Spinal cord (tissue), 10 donors: Measurements from ENCODE around the gene NAALAD2. TPM values are rescaled to one million over a fixed set of nuclear protein-coding genes. Genes with fewer than 3 reads are reported as not detected.
A peak's percentile ranks its signal among the peaks of the same experiment; 100 is the strongest.

Experiments used
- DNase-seq, 6 donors: peaks; one replicate each; pipeline versions ENCODE4 v3.0.0 to v3.0.0-alpha.2; 2013 to 2015; ENCODE audit warnings: low spot score in 6 of 6, low read depth in 4 of 6
- H3K27ac ChIP-seq: one replicate; pipeline ENCODE4 v1.5.1; 2013; ENCODE audit warnings: low read depth, low read length, control low read depth
- H3K27me3 ChIP-seq: one replicate; pipeline ENCODE4 v1.6.1; 2013; ENCODE audit warnings: low read length; ENCODE audit not compliant: control insufficient read depth, insufficient read depth
- H3K36me3 ChIP-seq: one replicate; pipeline ENCODE4 v1.6.1; 2013; ENCODE audit warnings: low read length; ENCODE audit not compliant: control insufficient read depth, insufficient read depth
- H3K4me1 ChIP-seq: one replicate; pipeline ENCODE4 v1.6.1; 2013; ENCODE audit warnings: low read length; ENCODE audit not compliant: control insufficient read depth, insufficient read depth
- H3K4me3 ChIP-seq: one replicate; pipeline ENCODE4 v1.5.1; 2013; ENCODE audit warnings: low read depth, low read length, control low read depth
- H3K9me3 ChIP-seq: one replicate; pipeline ENCODE4 v1.6.1; 2013; ENCODE audit warnings: low read length; ENCODE audit not compliant: control insufficient read depth, insufficient read depth
- WGBS: methylation state at CpG from one replicate; pipeline ENCODE4 v1.1.5; 2013; ENCODE audit warnings: missing lambda C conversion rate; ENCODE audit not compliant: insufficient coverage; 5-methylcytosine and 5-hydroxymethylcytosine counted together
- polyA plus RNA-seq, 2 donors: library from polyadenylated mRNA; unstranded; fragments of 120-200 nt; gene quantifications; one replicate each; pipeline ENCODE4 v1.2.1, GENCODE V29; 2013; ENCODE audit not compliant: insufficient read length in 2 of 2
- total RNA-seq, 2 donors: library from RNA; depleted of rRNA in 1 of 2; stranded (reverse); fragments of 120-200 nt in 1 of 2; fragments of >200 nt in 1 of 2; gene quantifications; one replicate each; pipeline versions ENCODE4 v1.2.3 to v1.2.4, GENCODE V29; 2013 to 2014
- donor health status: healthy.

Gene NAALAD2
- total and polyA plus RNA-seq, 4 donors, result 20.3 to 28.1 (median 22.8) TPM

DNA sequence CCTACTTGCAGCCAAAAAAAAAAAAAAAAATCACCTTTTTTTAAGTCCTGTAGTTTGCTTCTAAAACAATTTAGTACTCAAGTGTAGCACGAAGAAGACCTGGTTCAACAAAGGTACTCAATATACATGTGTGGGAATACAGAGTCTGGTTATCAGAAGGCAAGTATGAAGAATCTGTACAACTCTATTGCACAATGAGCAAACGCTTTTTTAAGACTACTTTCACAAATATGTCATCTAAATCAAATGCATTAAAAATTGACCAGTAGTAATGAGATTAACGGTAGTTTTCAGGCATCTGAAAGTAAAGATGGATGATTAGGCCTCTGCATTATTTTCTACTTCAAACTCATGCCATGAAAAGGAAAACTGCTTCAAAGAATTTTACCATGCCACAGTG lies 78.9 kb downstream of the NAALAD2 start:
- no CpG with 5 or more reads among the region's 3 CpGs for WGBS
- Histone ChIP-seq H3K4me3 (no peak overlapping the region), H3K36me3 (no peaks in the 10 kb centered on the region), H3K4me1 (peaks cover 4% of the 10 kb centered on the region), H3K27ac (no peak overlapping the region), H3K9me3 (no peaks in the 10 kb centered on the region), H3K27me3 (no peaks in the 10 kb centered on the region)
- DNase-seq, result no peak

DNA sequence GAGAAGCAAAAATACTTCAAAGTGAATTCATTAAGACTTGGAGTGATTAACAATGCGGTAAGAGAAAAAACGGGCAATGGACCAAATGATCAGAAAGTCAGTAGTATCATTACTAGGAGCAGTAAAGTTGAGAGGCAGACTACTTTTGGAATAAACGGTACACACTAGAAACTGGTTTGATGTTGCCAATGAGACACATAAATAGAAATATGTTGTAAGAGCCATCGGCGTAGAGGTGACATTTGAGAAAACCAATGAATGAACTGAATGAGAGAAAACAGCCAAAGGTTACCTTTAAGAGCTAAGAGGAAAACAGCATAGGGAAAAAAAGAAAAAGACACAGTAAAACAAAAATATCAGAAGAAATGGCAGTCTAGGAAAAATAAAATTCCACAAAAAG lies 82.1 kb downstream of the NAALAD2 start:
- no peak overlapping the region for H3K27ac ChIP-seq
- WGBS, result 42% methylated on average over 2 of the region's 5 CpGs
- H3K4me3 ChIP-seq, result no peak overlapping the region
- no peaks in the 10 kb centered on the region for H3K9me3 ChIP-seq
- DNase-seq, result no peak
- peaks cover 7% of the 10 kb centered on the region for H3K4me1 ChIP-seq
- H3K36me3 ChIP-seq, result no peaks in the 10 kb centered on the region
- no peaks in the 10 kb centered on the region for H3K27me3 ChIP-seq

DNA sequence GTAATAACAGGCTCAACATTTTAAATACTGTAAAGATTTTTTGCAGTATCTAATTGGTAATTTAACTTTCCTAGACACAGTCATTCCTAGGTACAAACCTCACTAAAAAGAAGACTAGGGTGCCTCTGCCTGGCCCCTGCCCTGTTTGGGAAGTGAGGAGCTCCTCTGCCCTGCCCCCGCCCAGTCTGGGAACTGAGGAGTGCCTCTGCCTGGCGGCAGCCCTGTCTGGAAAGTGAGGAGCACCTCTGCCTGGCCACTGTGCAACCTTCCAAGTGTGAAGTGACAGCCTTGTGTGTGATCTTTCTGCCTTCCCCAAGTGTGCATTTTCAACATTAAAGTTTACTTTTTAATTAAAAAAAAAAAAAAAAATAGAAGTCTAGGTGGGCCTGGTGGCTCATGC lies 84.1 kb downstream of the NAALAD2 start:
- peaks cover 7% of the 10 kb centered on the region for H3K4me1 ChIP-seq
- no peak for DNase-seq
- no CpG with 5 or more reads among the region's 2 CpGs for WGBS
- no peaks in the 10 kb centered on the region for H3K9me3 ChIP-seq
- no peak overlapping the region for H3K27ac ChIP-seq
- no peak overlapping the region for H3K4me3 ChIP-seq
- no peaks in the 10 kb centered on the region for H3K27me3 ChIP-seq
- no peaks in the 10 kb centered on the region for H3K36me3 ChIP-seq

DNA sequence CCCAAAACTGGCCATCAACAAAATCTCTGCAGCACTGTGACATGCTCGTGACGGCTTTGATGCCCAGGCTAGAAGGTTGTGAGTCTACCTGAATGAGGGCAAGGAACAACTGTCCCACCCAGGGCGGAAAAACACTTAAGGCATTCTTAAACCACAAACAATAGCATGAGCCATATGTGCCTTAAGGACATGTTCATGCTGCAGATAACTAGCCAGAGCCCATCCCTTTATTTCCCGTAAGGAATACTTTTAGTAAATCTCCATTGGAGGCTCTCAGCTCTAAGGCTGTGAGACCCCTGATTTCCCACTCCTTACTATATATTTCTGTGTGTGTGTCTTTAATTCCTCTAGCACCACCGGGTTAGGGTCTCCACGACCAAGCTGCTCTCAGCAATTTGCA lies 85.0 kb downstream of the NAALAD2 start:
- no peak for DNase-seq
- peaks cover 7% of the 10 kb centered on the region for H3K4me1 ChIP-seq
- H3K27me3 ChIP-seq, result no peaks in the 10 kb centered on the region
- H3K27ac ChIP-seq, result no peak overlapping the region
- WGBS, result 95% methylated on average over 3 of the region's 6 CpGs
- H3K9me3 ChIP-seq, result no peaks in the 10 kb centered on the region
- no peaks in the 10 kb centered on the region for H3K36me3 ChIP-seq
- no peak overlapping the region for H3K4me3 ChIP-seq

DNA sequence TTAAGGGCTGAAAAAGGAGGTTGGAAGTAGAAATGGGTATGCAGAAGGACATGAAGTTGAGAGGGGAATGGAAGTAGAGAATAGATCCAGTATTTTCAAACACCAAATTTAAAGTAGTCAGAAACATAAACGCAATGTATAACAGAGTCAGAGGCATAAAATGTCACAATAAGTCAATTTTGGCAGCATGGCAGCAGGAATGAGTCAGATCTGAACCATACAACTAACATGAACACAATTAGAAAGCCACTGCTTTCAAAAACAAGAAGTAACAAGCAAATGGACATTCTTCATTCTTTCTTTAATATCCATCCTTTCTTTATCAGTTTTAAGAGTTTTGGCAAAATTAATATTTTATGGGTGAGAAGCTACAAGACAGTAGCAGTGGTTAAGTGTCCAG lies 85.9 kb downstream of the NAALAD2 start:
- DNase-seq, result no peak
- Histone ChIP-seq H3K27me3 (no peaks in the 10 kb centered on the region), H3K4me3 (no peak overlapping the region), H3K36me3 (no peaks in the 10 kb centered on the region), H3K27ac (no peak overlapping the region), H3K4me1 (peaks cover 7% of the 10 kb centered on the region), H3K9me3 (no peaks in the 10 kb centered on the region)
- WGBS, result 80% methylated on average over 1 of the region's 1 CpG

DNA sequence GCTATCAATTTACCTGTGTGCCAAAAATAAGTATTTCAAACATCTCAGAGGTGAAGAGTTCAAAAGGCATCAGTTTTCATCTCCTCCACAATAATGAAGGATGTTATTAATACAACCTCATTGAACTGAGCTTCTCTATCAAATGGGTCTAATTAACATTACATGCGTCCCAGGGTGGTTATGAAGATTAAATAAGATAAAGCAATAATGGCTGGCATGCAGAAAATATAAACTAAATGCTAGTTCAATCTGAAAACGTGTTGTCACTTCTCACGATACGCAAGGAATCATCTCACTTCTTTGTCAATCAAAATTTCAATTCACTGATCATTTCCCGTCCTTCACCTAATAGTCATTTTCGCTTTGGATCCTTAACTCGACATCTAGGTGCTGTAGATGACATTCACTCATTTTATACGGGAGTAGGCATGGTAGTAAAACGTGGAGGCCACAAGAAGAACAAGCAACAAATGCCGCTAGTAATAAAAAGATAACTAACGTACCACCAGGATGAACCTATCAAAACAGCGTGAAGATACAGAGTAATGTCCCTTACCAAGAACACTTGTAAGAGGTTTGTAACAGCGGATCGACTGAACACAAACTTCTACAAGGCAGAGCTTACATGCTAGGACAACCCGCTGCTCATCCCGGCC lies 87.5 kb downstream of the NAALAD2 start:
- WGBS, result 3% methylated on average over 11 of the region's 16 CpGs
- Histone ChIP-seq H3K27me3 (no peaks in the 10 kb centered on the region), H3K4me3 (peak overlapping the region; percentile 82), H3K27ac (peak overlapping the region; percentile 94), H3K36me3 (no peaks in the 10 kb centered on the region), H3K4me1 (peaks cover 7% of the 10 kb centered on the region), H3K9me3 (no peaks in the 10 kb centered on the region)
- DNase-seq, result peak in 2 of 6 donors; percentile 4 to 52

DNA sequence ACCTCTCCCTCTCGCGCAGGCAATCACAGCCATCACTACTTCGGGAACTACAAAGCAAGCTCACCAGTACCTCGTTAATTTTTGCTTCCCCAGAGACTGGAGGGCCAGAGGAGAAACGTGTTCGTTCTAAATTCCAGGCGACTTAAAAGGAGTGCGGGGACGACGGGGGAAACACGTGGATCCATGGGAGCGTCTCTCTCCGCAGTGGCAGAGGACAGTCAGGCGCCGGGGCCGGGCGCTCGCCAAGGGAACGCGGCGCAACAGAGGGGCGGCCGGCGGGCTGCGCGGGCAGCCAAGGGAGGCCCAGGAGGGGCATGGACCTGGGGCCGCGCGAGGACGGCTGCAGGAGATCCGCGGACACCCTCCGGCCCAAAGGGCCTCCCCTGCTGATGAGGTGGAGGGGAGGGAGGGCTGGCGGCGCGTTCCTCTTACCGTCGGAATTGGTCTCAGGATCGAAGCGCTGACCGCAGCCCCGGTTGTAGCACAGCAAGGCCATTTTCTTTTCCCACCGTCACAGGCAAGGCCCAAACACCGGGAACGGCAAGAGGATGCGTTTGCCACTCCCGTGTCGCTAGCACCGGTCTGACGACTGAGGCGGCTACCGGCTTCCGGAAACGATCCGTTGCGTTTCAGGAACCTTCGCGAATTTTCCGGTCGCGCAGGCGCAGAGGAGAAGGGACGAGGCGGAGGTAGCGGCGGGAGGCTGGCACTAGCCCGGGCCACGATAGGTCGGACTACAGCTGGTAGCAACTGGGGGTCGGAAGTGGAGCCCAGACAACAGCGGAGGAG lies 88.2 kb downstream of the NAALAD2 start, which contains the start of gene CHORDC1:
TSS of gene CHORDC1 (minus strand) at position 591 of the 789 bp plus-strand sequence. CDS start at position 496, 95 bp downstream.
- WGBS, result under 1% methylated on average over 71 of the region's 71 CpGs
- H3K36me3 ChIP-seq, result no peaks in the 10 kb centered on the region
- peak within 1 kb of the TSS; percentile 94 for H3K27ac ChIP-seq
- DNase-seq, result peak; percentile 87 to 98 (median 93)
- H3K4me3 ChIP-seq, result peak within 1 kb of the TSS; percentile 82
- peaks cover 4% of the 10 kb centered on the region for H3K4me1 ChIP-seq
- no peaks in the 10 kb centered on the region for H3K27me3 ChIP-seq
- no peaks in the 10 kb centered on the region for H3K9me3 ChIP-seq

DNA sequence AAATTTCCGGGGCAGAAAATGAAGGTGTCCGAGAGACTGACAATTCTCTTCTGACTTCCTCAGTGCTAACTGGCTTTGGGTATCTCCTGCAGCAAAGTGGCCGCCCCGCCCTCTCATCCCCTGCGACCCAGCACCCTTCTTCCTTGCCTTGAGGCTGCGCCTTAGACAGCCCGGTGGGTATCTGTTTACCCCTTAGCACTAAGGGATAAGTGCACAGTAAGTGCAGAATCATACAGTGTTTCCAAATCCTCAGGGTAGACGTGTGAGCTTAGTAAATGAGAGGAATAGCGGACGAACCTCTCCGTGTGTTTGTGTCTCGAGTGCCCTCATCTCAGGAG lies 88.8 kb downstream of the NAALAD2 start:
- Histone ChIP-seq H3K36me3 (no peaks in the 10 kb centered on the region), H3K4me3 (peak overlapping the region; percentile 82), H3K4me1 (peaks cover 3% of the 10 kb centered on the region), H3K27ac (peak overlapping the region; percentile 94), H3K9me3 (no peaks in the 10 kb centered on the region), H3K27me3 (no peaks in the 10 kb centered on the region)
- DNase-seq, result no peak
- 0% methylated on average over 6 of the region's 12 CpGs for WGBS

DNA sequence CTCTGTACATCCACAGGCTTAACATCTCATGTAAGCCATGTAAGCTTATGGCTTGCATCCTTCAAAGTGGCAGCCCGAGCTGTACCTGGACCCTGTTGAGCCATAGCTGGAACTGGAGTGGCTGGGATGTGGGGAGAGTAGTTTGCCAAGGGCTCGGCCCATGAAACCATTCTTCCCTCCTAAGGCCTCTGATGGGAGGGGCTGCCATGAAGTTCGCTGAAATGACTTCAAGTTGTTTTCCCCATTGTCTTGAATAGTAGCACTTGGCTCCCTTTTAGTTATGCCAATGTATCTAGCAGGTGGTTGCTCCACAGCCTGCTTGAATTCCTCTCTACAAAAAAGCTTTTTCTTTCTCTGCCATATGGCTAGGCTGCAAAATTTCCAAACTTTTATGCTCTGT lies 93.6 kb downstream of the NAALAD2 start:
- Histone ChIP-seq H3K27me3 (no peaks in the 10 kb centered on the region), H3K27ac (no peak overlapping the region), H3K4me1 (no peaks in the 10 kb centered on the region), H3K36me3 (no peaks in the 10 kb centered on the region), H3K9me3 (no peaks in the 10 kb centered on the region), H3K4me3 (no peak overlapping the region)
- 83% methylated on average over 2 of the region's 3 CpGs for WGBS
- DNase-seq, result no peak

DNA sequence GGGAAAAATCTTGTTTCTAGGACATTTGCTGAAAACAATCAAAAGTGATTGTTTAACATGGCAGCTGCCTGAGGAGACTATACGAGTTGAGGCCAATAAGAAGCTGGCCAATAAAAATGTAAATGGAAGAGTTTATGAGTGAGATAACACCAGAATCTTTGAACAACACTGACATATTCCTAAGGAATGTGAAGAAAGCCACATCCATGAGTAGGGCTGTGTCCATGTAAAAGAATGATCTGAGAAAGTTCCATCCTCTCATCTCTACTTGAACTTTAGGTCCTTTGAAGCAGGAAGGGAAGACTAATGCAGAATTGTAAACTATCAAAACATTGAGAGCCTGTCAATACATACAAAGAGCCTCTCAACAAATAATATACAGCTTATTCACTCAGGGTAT lies 95.3 kb downstream of the NAALAD2 start:
- no CpG with 5 or more reads among the region's 1 CpG for WGBS
- Histone ChIP-seq H3K4me3 (no peak overlapping the region), H3K9me3 (no peaks in the 10 kb centered on the region), H3K27ac (no peak overlapping the region), H3K4me1 (no peaks in the 10 kb centered on the region), H3K27me3 (no peaks in the 10 kb centered on the region), H3K36me3 (no peaks in the 10 kb centered on the region)
- no peak for DNase-seq
